Embryonic facial prominence (tissue), 1 donor: ENCODE measurements around the gene DDX51.

ENCODE experiments used
- DNase-seq: peaks from one replicate; pipeline ENCODE4 v3.0.0-alpha.2; 2016; ENCODE audit errors: extremely low spot score

Gene DDX51

GRCh38 chr12:132179431-132180362 lies 35.6 kb upstream of the DDX51 start:
- no peak for DNase-seq

DNA sequence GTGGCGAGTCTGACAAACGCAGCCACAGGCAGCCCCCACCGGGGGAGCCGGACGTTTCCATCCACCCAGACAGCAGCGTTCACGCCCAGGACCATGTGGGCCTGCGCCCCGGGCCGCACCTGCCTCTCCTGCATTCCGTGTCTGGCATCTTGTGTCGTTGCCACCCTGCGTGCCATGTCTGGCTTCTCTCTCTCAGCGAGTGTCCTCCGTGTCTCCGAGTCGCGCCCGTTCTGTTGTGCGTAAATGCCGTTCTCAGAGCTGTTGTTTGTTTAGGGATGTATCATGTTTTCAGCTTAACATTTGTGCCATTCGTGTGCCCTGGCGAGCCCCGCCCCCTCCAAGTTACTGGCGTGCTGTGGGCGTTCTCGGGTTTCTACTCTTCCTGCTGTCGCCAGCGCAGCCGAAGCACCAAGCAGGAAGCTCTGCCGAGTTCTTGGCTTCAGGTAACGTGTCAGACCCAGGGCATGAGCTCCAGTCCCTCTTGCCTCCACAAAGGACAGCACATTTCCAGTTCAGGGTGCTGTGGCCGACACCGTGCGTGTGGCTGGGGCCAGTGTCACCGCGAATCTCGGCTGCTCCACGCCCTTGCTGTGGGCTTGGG lies 34.8 kb upstream of the DDX51 start:
- no peak for DNase-seq

- no peak for DNase-seq
Measured at GRCh38 chr12:132178316-132178715, 34.2 kb upstream of the DDX51 start.

DNA sequence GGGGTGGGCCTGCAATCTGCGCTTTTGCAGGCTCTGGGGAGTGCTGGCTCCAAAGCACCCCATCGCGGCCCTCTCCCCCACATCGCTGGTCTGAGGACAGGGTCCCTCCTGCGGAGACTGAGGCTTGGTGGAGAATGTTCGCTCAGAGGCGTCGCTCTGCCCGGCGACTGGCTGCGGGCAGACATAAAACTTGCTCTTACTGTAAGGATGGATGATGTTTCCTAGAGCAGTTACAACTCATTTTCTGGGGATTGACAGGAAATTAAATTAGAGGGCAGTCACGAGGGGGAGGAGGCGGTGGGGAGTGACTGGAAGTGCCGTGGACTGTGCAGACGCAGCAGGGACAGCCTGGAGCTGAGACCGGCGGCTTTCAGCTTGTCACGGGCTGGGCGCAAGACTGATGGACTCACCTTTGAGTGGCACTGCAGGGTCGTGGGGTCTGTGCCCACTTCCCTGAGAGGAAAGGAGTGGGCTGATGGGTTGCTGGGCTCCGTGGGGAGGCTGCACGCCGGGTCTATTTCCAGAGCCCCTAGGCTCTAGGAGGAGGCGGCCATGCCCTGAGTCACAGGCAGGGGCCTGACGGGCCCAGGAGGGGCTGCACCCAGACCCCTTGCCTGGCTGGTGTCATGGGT lies 32.9 kb upstream of the DDX51 start:
- no peak for DNase-seq

GRCh38 chr12:132176385-132176919 lies 32.3 kb upstream of the DDX51 start:
- DNase-seq: no peak

DNA sequence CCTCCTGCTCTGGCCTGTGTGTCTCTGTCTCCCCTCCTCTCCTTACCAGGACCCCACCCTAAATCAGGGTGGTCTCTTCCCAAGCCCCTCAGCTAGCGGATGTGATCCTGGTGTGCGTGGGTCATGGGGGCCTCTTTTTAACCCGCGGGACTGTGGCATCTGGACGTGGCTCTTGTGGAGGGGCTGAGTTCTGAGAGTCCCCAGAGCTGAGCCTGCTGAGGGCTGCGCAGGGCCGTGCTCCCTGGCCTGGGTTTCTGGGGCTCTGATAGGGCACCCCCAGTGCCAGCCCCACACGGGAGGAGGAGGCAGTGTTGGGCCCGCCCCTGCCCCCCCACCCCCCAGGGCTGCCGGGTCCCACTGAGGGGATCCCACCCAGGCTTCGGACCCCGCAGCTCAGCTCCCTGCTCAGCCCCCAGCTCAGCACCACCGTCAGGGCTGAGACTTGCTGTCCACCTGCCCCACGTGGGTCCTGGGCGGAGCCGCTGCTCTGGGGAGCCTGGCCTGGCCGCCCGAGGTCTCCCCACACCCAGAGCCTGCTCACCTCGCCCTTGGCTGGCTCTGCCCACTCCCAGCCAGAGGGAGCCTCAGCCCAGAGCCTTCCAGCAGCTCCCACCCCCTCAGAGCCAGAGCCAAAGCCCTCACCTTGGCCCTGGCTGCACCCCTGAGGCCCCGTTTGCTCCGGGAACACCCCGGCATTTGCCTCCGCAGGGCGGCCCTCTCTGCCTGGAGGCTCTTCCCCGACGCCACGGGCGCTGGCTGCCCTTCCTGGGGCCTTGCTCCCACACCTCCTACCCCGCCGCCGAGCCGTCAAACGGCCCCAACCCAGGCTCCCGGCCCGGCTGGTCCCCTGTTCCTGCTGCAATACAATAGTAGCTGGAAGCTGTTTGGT lies 31.6 kb upstream of the DDX51 start:
- no peak for DNase-seq

DNA sequence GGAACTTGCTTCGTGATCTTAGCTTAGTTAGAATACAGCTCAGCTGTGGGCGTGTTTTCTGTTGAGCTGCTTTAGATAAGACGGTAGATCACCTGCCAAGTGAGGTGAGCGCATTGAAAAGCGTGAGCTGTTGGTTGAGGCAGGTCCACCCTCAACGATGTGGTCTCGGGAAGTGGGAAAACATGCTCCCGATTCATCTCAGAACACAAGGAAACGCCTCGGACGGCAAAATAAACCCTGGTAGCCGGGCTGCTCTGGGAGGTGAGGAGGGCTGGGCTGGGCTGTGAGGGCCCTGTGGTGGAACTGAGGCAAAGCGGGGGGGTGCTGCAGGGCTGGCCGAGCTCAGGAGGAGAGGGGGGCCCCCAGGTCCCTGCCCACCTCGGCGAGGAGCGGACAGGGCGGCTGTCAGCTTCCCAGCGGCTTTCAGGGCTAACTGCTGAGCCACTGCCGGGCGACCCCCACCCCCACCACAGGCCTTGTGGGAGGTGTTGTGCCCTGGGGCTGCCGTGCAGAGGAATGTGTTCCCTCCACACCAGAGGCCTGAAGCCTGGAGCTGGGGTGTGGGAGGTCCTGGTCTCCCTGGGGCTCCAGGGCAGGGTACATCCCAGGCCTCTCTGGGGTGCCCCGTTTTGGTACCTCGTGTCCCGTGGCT lies 30.8 kb upstream of the DDX51 start:
- DNase-seq: no peak

DNA sequence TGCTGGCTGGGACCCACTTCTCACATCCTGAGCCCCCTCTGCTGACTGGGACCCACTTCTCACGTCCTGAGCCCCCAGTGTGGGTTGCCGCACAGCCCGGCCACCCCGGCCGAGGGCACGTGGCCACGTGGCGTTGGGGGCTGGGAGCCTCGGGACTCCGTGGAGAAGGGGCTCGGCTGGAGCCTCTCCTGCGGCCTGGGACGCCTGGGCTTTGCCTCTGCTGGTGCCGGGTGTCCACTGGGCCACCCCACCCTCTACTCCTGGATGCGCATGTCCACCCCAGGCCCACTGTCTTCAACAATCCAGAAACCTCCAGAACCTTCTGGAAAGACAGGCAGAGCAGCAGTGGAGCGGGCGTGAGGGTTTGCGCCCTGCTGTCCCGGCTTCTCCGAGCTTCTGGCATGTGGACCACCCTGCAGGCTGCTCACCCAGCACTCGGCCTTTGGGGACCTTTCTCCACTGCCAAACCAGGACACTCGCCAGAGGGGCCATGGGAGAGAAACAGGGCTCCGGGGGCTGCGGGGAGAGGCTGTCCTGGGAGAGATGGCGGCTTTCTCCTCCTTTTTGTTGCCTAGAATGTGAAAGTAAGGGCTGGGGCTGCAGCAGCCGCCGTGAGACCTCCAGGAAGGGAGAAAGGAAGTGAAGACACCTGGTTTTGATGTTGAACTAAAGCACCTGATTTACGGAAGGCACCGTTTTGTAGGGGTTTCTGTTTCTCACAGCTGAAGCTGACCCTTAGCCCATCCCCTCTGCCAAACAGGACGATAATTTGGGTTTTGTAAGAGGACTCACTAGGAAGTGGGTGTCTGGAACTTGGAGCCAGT lies 30.1 kb upstream of the DDX51 start:
- no peak for DNase-seq

- no peak for DNase-seq
Measured at GRCh38 chr12:132173135-132174014, 29.3 kb upstream of the DDX51 start.

DNA sequence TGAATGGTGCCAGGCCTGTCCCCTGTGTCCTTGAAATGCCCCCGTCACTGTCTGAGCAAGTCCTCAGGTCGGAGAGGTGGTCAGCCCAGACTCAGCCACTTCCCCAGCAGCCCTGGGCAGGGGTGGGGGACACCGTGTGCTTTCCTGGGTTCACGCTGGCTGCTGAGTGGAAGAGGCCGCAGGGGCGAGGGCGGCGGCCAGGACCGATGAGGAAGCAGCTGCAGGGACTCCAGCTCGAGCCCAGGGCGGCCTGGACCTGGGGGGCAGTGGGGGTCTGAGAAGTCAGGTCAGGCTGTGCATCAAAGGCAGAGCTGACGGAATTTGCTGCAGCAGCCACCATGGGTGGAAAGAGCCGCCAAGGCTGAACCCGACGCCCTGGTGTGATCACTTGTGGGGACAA lies 28.5 kb upstream of the DDX51 start:
- no peak for DNase-seq

DNA sequence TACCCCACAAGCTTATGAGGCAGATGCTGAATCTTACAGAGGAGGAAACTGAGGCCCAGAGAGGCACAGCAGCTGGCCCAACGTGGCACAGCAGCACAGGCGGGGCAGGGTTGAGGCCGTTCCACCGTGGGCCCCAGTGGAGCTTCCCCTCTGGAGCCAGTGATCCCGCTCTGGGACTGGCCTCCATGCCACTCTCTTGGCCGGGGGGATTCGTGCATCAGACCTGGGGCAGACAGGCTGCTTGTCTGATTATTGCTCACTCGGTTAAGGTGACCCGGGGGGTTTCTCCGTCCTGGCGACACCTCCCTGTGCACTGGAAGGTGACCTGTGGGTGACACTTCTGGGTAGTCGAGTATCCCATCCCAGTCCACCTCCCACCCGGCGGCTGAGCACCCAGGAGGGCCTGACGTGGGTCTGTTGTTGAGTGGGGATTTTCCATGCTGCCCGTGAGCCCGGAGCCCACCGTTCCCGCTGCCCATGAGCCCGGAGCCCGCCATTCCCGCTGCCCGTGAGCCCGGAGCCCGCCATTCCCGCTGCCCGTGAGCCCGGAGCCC lies 27.9 kb upstream of the DDX51 start:
- DNase-seq: no peak

GRCh38 chr12:132171293-132171967 lies 27.3 kb upstream of the DDX51 start:
- no peak for DNase-seq

DNA sequence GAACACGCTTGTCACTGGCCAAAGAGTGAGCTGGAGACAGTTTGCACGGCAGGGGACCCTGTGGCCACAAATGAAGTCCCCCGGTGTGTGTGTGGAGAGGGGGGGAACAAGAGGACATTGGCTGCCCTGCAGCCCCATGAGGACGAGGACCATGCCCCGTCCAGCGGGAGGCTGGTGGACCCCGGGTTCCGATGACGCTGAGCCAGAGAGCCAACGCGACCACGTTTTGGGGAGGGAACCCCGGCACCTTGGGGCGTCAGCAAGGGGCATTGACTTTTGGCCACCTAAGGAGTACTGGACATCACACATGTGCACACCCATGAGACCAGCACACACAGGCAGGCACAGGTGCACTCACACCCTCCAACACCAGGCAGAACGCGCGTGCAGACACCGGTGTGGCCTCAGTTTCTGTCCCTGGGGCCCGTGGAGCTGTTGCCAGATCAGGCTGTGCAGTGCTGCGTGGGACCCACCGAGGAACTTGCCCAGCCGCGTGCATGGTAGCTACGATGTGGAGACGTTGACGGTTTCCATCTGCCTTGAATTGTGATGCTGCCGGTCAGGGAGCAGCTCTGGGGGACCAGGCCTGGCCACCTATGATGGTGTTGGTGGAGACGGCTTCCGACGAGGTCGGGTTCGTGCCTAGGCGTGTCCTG lies 26.6 kb upstream of the DDX51 start:
- no peak for DNase-seq

DNA sequence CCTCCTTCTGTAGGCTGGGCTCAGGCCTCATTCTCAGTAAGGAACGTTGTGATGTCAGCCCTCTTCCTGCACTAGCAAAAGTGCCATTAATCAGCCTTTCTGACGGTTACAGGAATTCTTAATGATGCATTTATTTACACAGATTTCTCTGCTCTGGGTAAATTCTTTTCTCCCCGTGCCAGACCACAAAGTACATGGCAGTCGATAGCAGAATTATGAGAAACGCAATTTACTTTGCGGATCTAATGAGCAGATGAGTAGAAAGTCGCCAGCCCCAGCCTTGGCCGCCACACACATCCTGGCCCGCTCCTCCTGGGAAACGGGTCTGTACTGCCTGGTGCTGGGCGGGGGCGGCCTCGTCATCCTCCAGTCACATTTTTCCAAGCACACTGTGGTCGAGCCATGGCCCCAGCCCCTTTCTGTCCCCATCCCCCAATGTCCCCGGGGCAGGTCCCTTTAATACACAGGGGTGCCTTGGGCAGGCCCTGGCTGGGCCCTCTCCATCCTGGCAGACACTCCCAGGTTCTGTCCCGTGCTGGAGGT lies 26.0 kb upstream of the DDX51 start:
- DNase-seq: no peak

GRCh38 chr12:132169376-132169775 lies 25.3 kb upstream of the DDX51 start:
- no peak for DNase-seq

- DNase-seq: no peak
Measured at GRCh38 chr12:132168311-132169031, 24.4 kb upstream of the DDX51 start.
